C4-2B (cell line): ENCODE data around the gene ERMARD.

Source experiments
- CTCF ChIP-seq: fragments of 450-650 bp; conservative IDR thresholded peaks from 2 replicates; pipeline ENCODE4 v1.5.1; 2017; ENCODE audit warnings: mild to moderate bottlenecking
- ZFX ChIP-seq: fragments of 450-650 bp; IDR thresholded peaks from 2 replicates; pipeline ENCODE4 v1.6.1; 2017

- no peak for TF ChIP-seq CTCF
- no peak for TF ChIP-seq ZFX
Measured at GRCh38 chr6:169803816-169804340, 52.5 kb downstream of the ERMARD start.
